ENCODE data around the gene PTGES.
"Not testable (repeated sequence)": the region's sequence is repeated elsewhere in the genome, so short reads cannot be mapped to it uniquely, and the experiment has no call there.

Gene PTGES

GRCh38 chr9:129752900-129753729, at the start of gene PTGES:
PTGES (minus strand) TSS chr9:129753042; CDS start chr9:129753012, 30 bp downstream.
- DNase-seq = peak; percentile 49

GRCh38 chr9:129801504-129801903, 48.7 kb upstream of the PTGES start:
- no peak for DNase-seq

GRCh38 chr9:129798973-129799372, 46.1 kb upstream of the PTGES start:
- DNase-seq = no peak

GRCh38 chr9:129796029-129796428, 43.2 kb upstream of the PTGES start:
- not testable (repeated sequence) for DNase-seq

GRCh38 chr9:129794549-129794948, 41.7 kb upstream of the PTGES start:
- no peak for DNase-seq

GRCh38 chr9:129786481-129786880, 33.6 kb upstream of the PTGES start:
- no peak for DNase-seq

- DNase-seq = no peak
Observed at GRCh38 chr9:129785866-129786265, 33.0 kb upstream of the PTGES start.

- not testable (repeated sequence) for DNase-seq
Observed at GRCh38 chr9:129784970-129785369, 32.1 kb upstream of the PTGES start.

GRCh38 chr9:129783516-129784361, 30.9 kb upstream of the PTGES start:
- DNase-seq = peak; percentile 84

- no peak for DNase-seq
Observed at GRCh38 chr9:129781981-129782380, 29.1 kb upstream of the PTGES start.

- DNase-seq = no peak
Observed at GRCh38 chr9:129781131-129781530, 28.3 kb upstream of the PTGES start.

- no peak for DNase-seq
Observed at GRCh38 chr9:129779560-129780190, 26.8 kb upstream of the PTGES start.

- DNase-seq = no peak
Observed at GRCh38 chr9:129778469-129778868, 25.6 kb upstream of the PTGES start.

- DNase-seq = no peak
Observed at GRCh38 chr9:129777769-129778130, 24.9 kb upstream of the PTGES start.

GRCh38 chr9:129776938-129777768, 24.3 kb upstream of the PTGES start:
- DNase-seq = peak; percentile 43

GRCh38 chr9:129776566-129776937, 23.7 kb upstream of the PTGES start:
- no peak for DNase-seq

GRCh38 chr9:129776096-129776495, 23.3 kb upstream of the PTGES start:
- DNase-seq = not testable (repeated sequence)

- DNase-seq = no peak
Observed at GRCh38 chr9:129775448-129775798, 22.6 kb upstream of the PTGES start.

- no peak for DNase-seq
Observed at GRCh38 chr9:129774791-129775447, 22.1 kb upstream of the PTGES start.

- DNase-seq = peak; percentile 25
Observed at GRCh38 chr9:129773262-129774048, 20.6 kb upstream of the PTGES start.

GRCh38 chr9:129770741-129771140, 17.9 kb upstream of the PTGES start:
- no peak for DNase-seq

Measured in CD4-positive, alpha-beta T cell treated with Interleukin-10 for 1 hour (primary cell).